Measurements from ENCODE around the gene NEU2.

DNA sequence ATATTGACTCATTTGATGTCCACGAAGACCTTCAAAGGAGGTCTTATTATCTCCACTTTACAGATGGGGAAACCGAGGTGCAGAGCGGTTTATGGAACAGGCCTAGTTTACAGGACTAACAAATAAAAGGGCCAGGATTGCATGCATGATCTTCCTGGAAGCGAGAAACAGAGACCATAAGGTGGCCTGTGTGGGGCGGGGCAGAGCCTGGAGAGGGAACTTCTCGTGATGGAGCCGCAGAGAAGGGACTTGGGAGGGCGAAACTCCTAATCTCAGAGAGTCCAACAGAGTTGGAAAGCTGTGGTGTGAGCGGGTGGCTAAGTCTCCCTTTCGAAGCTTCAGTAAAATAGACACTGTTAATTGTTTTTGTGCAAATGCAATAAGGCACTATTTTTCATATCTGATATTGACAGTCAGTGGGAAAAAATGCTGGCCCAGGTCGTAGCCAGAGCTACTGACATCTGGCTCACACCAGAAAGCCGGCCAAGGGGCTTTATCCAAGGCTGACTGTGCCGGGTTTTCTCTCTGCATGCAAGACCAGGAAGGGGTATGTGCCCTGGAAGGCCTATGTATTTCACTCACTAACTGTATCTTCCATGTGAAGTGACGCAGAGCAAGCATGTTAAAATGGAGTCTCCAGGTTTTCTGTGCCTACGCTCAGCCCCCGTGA lies 32.2 kb downstream of the NEU2 start:
- no peak for TF ChIP-seq CTCF (IDR thresholded peaks at IDR 0.05; ENCODE audit: poor library complexity)
- TF ChIP-seq EZH2 (IDR thresholded peaks at IDR 0.05; ENCODE audit: borderline replicate concordance): no peak
- TF ChIP-seq EZH2phosphoT487 (IDR thresholded peaks at IDR 0.05; ENCODE audit: low read depth, severe bottlenecking, unreplicated experiment): no peak

All from hepatocyte (in vitro differentiated cells).